HG02571 (cell line): ENCODE results near the gene ELL.

Experiments used
- ATAC-seq: cut with Tn5 transposase; IDR thresholded peaks from one replicate; pipeline ENCODE4 v1.9.1; 2021; ENCODE audit warnings: mild to moderate bottlenecking, moderate library complexity; ENCODE audit not compliant: unreplicated experiment

ELL gene

GRCh38 chr19:18473003-18473705 lies 48.7 kb downstream of the ELL start:
- ATAC-seq = no peak

DNA sequence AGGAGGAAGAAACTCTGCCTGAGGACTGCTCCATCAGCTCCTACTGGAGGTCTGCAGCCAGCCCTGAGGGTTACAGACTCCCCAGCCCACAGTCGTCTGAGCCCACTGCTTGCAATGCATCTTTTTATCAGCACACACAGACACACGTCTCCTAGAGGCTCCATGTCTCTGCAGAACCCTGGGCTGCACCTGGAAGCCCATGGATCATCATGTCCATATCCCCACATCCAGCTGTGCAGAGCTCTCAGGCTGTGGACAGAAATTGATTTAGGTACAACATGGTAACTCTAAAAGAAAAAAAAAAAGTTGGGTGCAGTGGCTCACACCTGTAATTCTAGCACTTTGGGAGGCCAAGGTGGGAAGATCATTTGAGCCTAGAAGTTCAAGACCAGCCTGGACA lies 51.1 kb downstream of the ELL start:
- ATAC-seq = no peak

GRCh38 chr19:18469069-18469846 lies 52.6 kb downstream of the ELL start:
- no peak for ATAC-seq

- ATAC-seq = no peak
These were observed 53.4 kb downstream of the ELL start for GRCh38 chr19:18468517-18468916.

- no peak for ATAC-seq
These were observed 53.9 kb downstream of the ELL start for GRCh38 chr19:18467978-18468377.

DNA sequence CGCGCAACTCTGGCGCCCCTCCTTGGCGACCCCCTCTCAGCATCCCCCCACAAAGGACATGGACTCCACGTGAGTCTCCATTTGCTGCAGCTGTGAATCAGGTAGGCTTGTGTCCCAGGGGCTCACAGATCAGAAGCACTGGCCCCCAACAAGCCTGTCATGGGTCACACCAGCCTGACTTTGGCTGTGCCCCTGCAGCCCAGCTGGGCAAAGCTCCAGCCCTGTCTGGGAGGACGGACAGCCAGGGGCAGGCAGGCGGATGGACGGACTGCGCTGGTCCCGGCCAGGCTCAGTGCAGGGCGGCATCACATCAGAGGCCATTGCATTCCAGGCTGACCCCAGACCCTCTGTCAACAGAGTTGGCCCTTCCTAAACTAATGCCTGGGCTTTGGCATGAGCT lies 55.5 kb downstream of the ELL start:
- ATAC-seq = no peak

GRCh38 chr19:18465964-18466339 lies 55.9 kb downstream of the ELL start:
- no peak for ATAC-seq

DNA sequence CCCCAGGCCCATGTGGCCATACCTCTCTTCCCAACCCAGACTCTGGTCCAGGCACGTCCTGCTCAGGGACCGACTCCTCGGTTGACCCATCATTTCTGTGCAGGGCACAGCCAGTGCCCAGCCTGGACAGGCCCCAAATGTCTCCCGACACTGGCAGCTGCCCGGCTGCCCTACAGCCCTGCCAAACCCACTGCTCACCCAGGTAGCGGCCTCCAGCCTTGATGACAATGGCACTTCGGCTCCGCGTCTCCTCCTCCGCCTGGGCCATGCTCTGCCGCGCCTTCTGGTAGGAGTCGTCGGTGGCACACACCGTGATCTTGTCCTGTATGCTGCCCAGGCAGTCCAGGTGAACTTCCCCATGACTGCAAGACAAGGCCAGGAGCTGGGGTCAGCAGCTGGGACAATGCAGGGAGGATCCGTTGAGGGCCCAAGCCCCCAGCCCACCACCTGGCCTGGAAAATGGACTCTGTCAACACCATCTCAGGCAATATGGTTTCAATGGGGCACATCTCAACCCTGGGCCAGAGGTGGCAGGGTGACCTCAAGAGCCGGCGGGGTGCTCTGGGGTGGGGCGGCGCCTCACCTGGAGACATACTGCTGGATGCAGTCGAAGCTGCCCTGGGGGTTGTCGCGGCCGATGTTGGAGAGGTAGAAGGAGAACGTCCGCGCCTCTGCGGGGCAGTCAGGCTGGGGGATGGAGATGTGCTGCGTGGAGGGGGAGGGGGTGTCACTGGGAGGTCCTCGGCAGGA lies 56.5 kb downstream of the ELL start:
- no peak for ATAC-seq

DNA sequence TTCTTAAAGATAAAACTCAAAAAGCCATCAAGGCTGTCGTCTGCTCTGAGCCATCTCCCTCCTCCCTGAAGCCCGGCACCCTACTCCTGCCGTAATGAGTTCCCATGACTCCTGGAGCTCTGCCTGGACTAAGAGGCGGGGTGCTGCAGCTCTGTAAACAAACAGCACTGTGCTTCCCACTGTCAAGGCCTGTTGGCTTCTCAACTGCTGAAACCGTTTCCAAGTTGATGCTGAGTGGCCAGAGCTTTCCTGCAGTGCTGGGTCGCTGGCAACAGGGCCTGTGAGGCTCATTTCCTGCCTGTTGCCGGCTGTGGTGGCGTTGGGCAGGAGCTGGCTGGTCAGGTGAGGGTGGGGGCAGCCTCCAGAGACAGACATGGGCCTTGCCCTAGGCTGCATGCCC lies 57.2 kb downstream of the ELL start:
- no peak for ATAC-seq

- ATAC-seq = no peak
These were observed 60.4 kb downstream of the ELL start for GRCh38 chr19:18461471-18461870.

GRCh38 chr19:18460900-18461299 lies 61.0 kb downstream of the ELL start:
- ATAC-seq = no peak

- no peak for ATAC-seq
These were observed 64.2 kb downstream of the ELL start for GRCh38 chr19:18457483-18458331.

- no peak for ATAC-seq
These were observed 64.9 kb downstream of the ELL start for GRCh38 chr19:18456974-18457373.

GRCh38 chr19:18456279-18456678 lies 65.6 kb downstream of the ELL start:
- ATAC-seq = no peak

DNA sequence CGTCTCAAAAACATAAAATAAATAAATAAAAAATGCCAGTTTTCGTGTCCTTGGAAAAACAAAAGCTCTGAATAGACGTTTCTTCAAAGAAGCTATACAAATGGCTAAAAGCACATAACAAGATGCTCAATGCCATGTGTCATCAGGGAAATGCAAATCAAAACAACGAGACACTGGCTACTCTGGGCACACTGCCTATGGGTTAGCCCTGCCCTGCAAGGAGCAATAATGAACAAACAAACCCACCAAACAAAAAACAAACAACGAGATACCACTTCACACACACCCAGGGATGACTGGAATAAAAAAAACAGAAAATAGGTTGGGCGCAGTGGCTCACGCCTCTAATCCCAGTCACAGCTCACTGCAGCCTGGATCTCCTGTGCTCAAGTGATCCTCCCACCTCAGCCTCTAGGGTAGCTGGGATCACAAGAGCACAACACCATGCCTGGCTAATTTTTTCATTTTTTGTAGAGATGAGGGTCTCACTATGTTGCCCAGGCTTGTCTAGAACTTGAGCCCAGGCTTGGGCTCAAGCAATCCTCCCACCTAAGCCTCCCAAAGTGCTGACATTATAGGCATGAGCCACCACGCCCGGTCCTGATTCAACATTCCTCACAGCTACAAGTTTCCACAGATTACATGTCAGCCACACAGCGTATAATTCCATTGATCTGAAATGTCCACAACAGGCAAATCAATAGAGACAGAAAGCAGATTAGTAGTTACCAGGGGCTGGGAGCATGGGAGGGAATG lies 68.4 kb downstream of the ELL start:
- no peak for ATAC-seq

- ATAC-seq = no peak
These were observed 69.5 kb downstream of the ELL start for GRCh38 chr19:18452386-18452785.

DNA sequence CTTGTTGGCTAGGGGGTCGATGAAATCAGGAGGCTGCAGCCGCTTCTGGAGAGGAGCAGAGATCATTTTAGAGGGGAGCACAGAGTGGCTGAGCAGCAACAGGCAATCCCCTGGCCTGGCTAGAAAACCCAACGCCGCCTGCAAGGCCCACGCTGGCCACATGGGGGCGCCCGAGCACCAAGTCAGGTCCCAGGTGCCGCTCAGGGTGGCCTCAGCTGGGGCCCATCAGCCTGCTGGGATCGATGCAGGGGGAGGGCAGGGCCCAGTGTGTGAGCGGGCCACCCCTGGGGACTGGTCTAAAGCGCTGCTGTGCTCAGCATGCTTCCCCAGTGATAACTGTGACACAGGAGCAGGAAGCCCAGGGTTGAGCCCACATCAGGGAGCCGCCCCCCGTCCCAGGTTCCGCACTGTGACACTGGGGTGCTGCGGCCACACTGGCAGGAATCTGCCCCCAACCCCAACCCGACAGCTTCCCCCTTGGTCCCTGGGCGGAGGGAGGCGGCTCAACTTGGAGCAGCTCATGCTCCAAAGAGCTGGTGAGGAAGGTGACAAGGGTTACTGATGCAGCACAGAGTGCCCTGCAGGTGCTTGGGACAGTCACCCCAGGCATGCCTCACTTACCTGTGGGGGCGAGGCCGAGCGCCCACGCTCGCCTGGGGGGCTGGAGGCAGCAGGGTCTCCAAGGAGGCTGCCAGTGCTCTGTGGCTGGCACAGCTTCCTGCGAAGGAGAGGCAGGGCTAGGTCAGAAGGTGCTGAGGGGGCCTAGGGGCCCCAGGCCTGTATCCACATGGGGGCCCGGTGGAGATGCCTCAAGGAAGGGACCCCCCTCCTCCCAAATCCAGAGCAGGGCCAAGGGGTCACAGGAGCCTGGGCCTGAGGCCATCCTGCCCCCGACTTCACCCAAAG lies 70.7 kb downstream of the ELL start:
- no peak for ATAC-seq

DNA sequence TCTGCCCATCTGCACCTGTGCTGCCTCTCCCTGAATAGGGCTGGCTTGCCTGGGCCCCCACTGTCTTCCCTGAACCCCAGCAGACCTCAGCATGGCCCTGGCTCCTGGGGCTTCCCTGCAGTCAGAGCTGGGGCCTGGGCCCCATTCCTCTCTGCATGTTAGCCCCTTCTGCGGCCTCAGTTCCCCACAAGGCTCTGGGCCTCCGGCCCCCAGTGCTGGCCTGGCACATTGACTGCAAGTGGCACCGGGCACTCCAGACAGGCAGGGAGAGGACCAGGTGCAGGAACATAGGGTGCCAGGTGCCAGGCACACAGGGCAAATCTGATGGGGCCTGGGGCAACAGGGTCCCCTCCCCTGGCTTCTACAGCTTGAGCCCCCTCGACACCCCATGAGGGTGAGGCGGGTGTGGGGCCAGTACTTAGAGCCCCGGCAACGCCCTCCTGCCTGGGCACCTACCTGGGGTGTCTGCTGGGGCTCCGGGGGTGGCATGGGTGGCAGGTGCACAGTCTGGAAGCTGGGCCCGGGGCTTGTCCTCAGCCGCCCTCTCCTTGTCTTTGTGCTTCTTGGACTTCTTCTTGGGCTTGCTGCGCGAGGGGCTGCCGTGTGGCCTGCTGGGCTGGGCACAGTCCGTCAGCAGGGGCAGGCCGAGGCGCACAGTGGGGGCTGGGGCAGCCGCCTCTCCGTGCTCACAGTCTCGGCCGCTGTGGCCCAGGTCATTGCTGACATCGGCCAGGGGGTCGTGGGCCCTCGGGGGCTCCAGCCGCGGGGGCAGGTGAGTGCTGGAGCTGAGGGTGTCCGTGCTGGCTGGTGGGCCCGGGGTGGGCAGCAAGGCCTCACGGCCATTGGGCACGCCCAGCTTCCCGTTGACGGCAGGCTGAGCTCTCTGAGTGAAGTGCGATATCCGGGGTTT lies 71.6 kb downstream of the ELL start:
- ATAC-seq = no peak
